NB4 (cell line): Measurements from ENCODE around the gene MT1E.

Experiments used
- DNase-seq: peaks from one replicate; pipeline ENCODE4 v3.0.0; 2010; ENCODE audit warnings: low read depth
- H3K4me3 ChIP-seq: one replicate; pipeline ENCODE4 v1.5.1; 2011; ENCODE audit warnings: mild to moderate bottlenecking, low read depth, low read length, moderate library complexity
- MAX ChIP-seq: IDR thresholded peaks from 2 replicates; pipeline ENCODE4 v1.6.1; 2011; ENCODE audit warnings: low read depth, low read length
- MYC ChIP-seq: IDR thresholded peaks from 2 replicates; pipeline ENCODE4 v1.6.1; 2011; ENCODE audit warnings: low read depth, low read length
- POLR2A ChIP-seq: IDR thresholded peaks from 2 replicates; pipeline ENCODE4 v1.6.1; 2011; ENCODE audit warnings: mild to moderate bottlenecking; ENCODE audit not compliant: insufficient read length; ENCODE audit errors: extremely low read depth
- TF ChIP-seq, protein P1 (sequence below): IDR thresholded peaks from one replicate; pipeline ENCODE4 v1.5.1; 2012; ENCODE audit warnings: low read depth, low read length

MT1E gene

DNA sequence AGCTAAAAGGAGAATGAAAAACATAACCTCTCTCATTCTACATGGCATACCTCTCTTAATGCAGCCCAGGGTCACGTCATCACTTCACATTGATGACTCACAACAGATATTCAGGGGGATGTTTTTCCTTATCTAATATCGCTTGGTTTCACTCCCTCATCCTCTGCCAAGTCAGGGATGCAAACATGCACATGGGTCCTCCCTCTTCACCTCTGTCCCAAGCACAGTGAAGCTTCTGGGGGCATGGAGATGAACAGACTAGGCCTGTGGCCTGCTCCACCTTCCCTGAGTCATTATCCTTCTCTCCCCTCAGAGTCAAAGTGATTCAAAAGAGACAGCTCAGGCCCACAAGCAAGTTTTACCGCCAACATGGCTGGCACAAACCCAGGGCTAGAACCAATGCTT lies 19.5 kb upstream of the MT1E start:
- H3K4me3 ChIP-seq: no peak overlapping the region
- TF ChIP-seq, protein P1, sequence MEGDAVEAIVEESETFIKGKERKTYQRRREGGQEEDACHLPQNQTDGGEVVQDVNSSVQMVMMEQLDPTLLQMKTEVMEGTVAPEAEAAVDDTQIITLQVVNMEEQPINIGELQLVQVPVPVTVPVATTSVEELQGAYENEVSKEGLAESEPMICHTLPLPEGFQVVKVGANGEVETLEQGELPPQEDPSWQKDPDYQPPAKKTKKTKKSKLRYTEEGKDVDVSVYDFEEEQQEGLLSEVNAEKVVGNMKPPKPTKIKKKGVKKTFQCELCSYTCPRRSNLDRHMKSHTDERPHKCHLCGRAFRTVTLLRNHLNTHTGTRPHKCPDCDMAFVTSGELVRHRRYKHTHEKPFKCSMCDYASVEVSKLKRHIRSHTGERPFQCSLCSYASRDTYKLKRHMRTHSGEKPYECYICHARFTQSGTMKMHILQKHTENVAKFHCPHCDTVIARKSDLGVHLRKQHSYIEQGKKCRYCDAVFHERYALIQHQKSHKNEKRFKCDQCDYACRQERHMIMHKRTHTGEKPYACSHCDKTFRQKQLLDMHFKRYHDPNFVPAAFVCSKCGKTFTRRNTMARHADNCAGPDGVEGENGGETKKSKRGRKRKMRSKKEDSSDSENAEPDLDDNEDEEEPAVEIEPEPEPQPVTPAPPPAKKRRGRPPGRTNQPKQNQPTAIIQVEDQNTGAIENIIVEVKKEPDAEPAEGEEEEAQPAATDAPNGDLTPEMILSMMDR: no peak
- TF ChIP-seq POLR2A: no peak
- no peak for TF ChIP-seq MYC
- no peak for TF ChIP-seq MAX
- no peak for DNase-seq

DNA sequence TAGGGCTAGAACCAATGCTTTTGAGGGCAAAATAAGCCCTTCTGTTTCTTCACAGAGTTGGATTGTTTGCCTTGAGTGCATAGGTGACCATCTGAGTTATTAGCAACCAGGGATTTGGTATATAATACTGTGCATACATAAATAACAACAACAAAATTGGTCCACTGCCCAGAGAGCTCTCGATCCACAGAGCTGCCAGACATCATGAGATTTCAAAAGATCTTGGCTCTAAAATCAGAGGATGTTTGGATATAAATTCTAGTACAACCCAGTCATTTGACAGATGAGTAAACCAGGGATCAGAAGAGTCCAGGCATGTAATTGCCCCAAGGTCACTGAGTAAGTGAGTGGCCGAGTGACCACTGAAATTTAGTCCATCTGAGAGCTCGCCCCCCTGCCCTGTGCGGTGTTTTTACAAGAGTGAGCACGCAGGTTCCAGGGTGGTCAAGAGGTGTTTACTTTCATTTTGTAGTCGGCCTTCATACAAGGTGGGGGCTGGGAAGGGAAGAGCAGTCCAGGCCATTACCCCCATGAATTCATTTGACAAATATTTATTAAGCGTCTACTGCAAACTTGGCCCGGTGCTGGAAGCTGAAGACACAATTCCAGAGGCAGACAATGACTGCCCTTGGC lies 19.0 kb upstream of the MT1E start:
- TF ChIP-seq, protein P1: no peak
- TF ChIP-seq MYC (no peak), POLR2A (no peak), MAX (no peak)
- DNase-seq: no peak
- H3K4me3 ChIP-seq: no peak overlapping the region

- H3K4me3 ChIP-seq: no peak overlapping the region
- TF ChIP-seq, protein P1: no peak
- TF ChIP-seq MAX (no peak), MYC (no peak), POLR2A (no peak)
- peak; percentile 46 for DNase-seq
Observed at GRCh38 chr16:56607109-56607618, 18.4 kb upstream of the MT1E start.

GRCh38 chr16:56607675-56608042 lies 17.9 kb upstream of the MT1E start:
- no peak for TF ChIP-seq POLR2A
- TF ChIP-seq, protein P1: no peak
- no peak for TF ChIP-seq MYC
- TF ChIP-seq MAX: no peak

DNA sequence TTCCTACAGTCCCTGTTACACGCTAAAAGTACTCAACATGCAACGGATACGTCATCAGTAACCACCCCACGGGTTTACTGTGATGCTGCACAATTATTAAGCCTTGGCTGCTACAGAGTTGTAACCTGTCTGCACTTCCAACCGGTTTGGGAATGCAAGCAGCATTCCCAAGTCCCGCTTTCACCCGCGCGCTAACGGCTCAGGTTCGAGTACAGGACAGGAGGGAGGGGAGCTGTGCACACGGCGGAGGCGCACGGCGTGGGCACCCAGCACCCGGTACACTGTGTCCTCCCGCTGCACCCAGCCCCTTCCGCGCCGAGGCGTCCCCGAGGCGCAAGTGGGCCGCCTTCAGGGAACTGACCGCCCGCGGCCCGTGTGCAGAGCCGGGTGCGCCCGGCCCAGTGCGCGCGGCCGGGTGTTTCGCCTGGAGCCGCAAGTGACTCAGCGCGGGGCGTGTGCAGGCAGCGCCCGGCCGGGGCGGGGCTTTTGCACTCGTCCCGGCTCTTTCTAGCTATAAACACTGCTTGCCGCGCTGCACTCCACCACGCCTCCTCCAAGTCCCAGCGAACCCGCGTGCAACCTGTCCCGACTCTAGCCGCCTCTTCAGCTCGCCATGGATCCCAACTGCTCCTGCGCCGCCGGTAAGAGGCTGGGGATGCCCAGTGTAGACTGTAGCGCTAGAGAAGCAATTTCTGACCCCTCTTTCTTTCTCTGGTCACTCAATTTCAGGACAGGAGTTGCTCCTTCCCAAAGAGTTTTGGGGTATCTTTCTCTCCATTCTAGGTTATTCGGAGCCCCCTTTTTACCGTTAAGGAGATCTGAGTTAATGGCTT lies 17.3 kb upstream of the MT1E start, which contains the start of gene MT2A:
MT2A (plus strand) TSS at position 542 of the 833 bp plus-strand sequence; CDS start at position 614, 72 bp downstream.
- H3K4me3 ChIP-seq: peak within 1 kb of the TSS; percentile 95
- peak; percentile 99 for DNase-seq
- TF ChIP-seq MYC (peak; percentile 42; the same call in 1 of the 2 replicates), MAX (peak; percentile 61), POLR2A (peak; percentile 79)
- TF ChIP-seq, protein P1: no peak

More at GRCh38 chr16:56607675-56608042, 17.9 kb upstream of the MT1E start:
- H3K4me3 ChIP-seq: peak overlapping the region; percentile 52
- DNase-seq: peak; percentile 46
